Mesenchymal stem cell (in vitro differentiated cells and primary cell): ENCODE measurements around the gene TUBB4B.
A peak's percentile ranks its signal among the peaks of the same experiment; 100 is the strongest.

Experiments used
- DNase-seq: peaks from one replicate; pipeline ENCODE4 v3.0.0-alpha.2; 2013
- H2AFZ ChIP-seq: one replicate; pipeline ENCODE4 v1.6.1; 2013; ENCODE audit warnings: low read depth, mild to moderate bottlenecking, control low read depth, inconsistent platforms, low read length, moderate library complexity
- H2AK5ac ChIP-seq: 2 replicates; pipeline ENCODE4 v1.6.1; 2013; ENCODE audit warnings: low read length, moderate library complexity, mild to moderate bottlenecking, inconsistent platforms; ENCODE audit not compliant: severe bottlenecking
- H2BK120ac ChIP-seq: one replicate; pipeline ENCODE4 v1.6.1; 2013; ENCODE audit warnings: low read depth, mild to moderate bottlenecking, inconsistent platforms, low read length, moderate library complexity
- H2BK12ac ChIP-seq, 2 experiments: one replicate each; pipeline ENCODE4 v1.6.1; 2013; ENCODE audit warnings: inconsistent platforms in 2 of 2, low read length in 2 of 2, mild to moderate bottlenecking in 2 of 2, moderate library complexity in 2 of 2, control low read depth in 1 of 2
- H2BK15ac ChIP-seq: one replicate; pipeline ENCODE4 v1.6.1; 2013; ENCODE audit warnings: mild to moderate bottlenecking, low read depth, inconsistent platforms; ENCODE audit not compliant: poor library complexity, severe bottlenecking
- H2BK5ac ChIP-seq: 2 replicates; pipeline ENCODE4 v1.6.1; 2013; ENCODE audit warnings: low read depth, mild to moderate bottlenecking, low read length, control low read depth, inconsistent platforms; ENCODE audit not compliant: poor library complexity, severe bottlenecking
- H3K14ac ChIP-seq, 2 experiments: one replicate each; pipeline ENCODE4 v1.6.1; 2013; ENCODE audit warnings: inconsistent platforms in 2 of 2, low read length in 2 of 2, control low read depth in 1 of 2, mild to moderate bottlenecking in 1 of 2, moderate library complexity in 1 of 2
- H3K18ac ChIP-seq, 2 experiments: one replicate each; pipeline ENCODE4 v1.6.1; 2013; ENCODE audit warnings: inconsistent platforms in 2 of 2, low read length in 2 of 2, control low read depth in 1 of 2, low read depth in 1 of 2, mild to moderate bottlenecking in 1 of 2
- H3K23ac ChIP-seq, 2 experiments: one replicate each; pipeline ENCODE4 v1.6.1; 2013; ENCODE audit warnings: inconsistent platforms in 2 of 2, low read length in 2 of 2, mild to moderate bottlenecking in 2 of 2, moderate library complexity in 2 of 2, control low read depth in 1 of 2
- H3K27ac ChIP-seq: 2 replicates; pipeline ENCODE4 v1.5.1; 2013; ENCODE audit warnings: mild to moderate bottlenecking, moderate library complexity, low read length, control low read depth, inconsistent platforms; ENCODE audit not compliant: poor library complexity, severe bottlenecking
- H3K27me3 ChIP-seq, 2 experiments: 2 replicates each; pipeline versions ENCODE4 v1.6.1 to v1.7.0; 2013; ENCODE audit warnings: low read length in 2 of 2, mild to moderate bottlenecking in 2 of 2, moderate library complexity in 2 of 2, control low read depth in 1 of 2, inconsistent platforms in 1 of 2; ENCODE audit not compliant: control insufficient read depth in 1 of 2, insufficient read depth in 1 of 2
- H3K36me3 ChIP-seq, 2 experiments: 2 replicates each; pipeline versions ENCODE4 v1.6.1 to v1.7.0; 2013; ENCODE audit warnings: low read length in 2 of 2, control low read depth in 1 of 2, inconsistent platforms in 1 of 2, low read depth in 1 of 2, mild to moderate bottlenecking in 1 of 2; ENCODE audit not compliant: insufficient read depth in 2 of 2, control insufficient read depth in 1 of 2
- H3K4ac ChIP-seq, 2 experiments: one replicate each; pipeline ENCODE4 v1.6.1; 2013; ENCODE audit warnings: inconsistent platforms in 2 of 2, low read length in 2 of 2, mild to moderate bottlenecking in 2 of 2, moderate library complexity in 2 of 2, control low read depth in 1 of 2, low read depth in 1 of 2
- H3K4me1 ChIP-seq: 2 replicates; pipeline ENCODE4 v1.6.1; 2013; ENCODE audit warnings: low read depth, low read length, control low read depth; ENCODE audit not compliant: control insufficient read depth, insufficient read depth
- H3K4me2 ChIP-seq: 2 replicates; pipeline ENCODE4 v1.6.1; 2013; ENCODE audit warnings: low read length, mild to moderate bottlenecking, inconsistent platforms; ENCODE audit not compliant: poor library complexity, severe bottlenecking
- H3K4me3 ChIP-seq, 2 experiments: 2 replicates each; pipeline versions ENCODE4 v1.5.1 to v1.7.0; 2013; ENCODE audit warnings: low read length in 2 of 2, mild to moderate bottlenecking in 2 of 2, control low read depth in 1 of 2, low read depth in 1 of 2; ENCODE audit not compliant: insufficient read depth in 1 of 2
- H3K79me1 ChIP-seq: replicated peaks from 2 replicates; pipeline ENCODE4 v1.6.1; 2013; ENCODE audit warnings: mild to moderate bottlenecking, control low read depth, low read length, inconsistent platforms; ENCODE audit not compliant: poor library complexity, severe bottlenecking
- H3K9ac ChIP-seq: 2 replicates; pipeline ENCODE4 v1.7.0; 2013; ENCODE audit warnings: mild to moderate bottlenecking, low read length, moderate library complexity
- H3K9me3 ChIP-seq: 2 replicates; pipeline ENCODE4 v1.7.0; 2013; ENCODE audit warnings: mild to moderate bottlenecking, low read length; ENCODE audit not compliant: control insufficient read depth
- H4K8ac ChIP-seq: one replicate; pipeline ENCODE4 v1.6.1; 2013; ENCODE audit warnings: inconsistent platforms, mild to moderate bottlenecking, low read length, moderate library complexity
- H4K91ac ChIP-seq: one replicate; pipeline ENCODE4 v1.6.1; 2013; ENCODE audit warnings: mild to moderate bottlenecking, low read length, inconsistent platforms
- WGBS: methylation state at CpG from one replicate; pipeline ENCODE4 v1.1.7; 2013; ENCODE audit warnings: mixed read lengths; 5-methylcytosine and 5-hydroxymethylcytosine counted together

Gene TUBB4B

DNA sequence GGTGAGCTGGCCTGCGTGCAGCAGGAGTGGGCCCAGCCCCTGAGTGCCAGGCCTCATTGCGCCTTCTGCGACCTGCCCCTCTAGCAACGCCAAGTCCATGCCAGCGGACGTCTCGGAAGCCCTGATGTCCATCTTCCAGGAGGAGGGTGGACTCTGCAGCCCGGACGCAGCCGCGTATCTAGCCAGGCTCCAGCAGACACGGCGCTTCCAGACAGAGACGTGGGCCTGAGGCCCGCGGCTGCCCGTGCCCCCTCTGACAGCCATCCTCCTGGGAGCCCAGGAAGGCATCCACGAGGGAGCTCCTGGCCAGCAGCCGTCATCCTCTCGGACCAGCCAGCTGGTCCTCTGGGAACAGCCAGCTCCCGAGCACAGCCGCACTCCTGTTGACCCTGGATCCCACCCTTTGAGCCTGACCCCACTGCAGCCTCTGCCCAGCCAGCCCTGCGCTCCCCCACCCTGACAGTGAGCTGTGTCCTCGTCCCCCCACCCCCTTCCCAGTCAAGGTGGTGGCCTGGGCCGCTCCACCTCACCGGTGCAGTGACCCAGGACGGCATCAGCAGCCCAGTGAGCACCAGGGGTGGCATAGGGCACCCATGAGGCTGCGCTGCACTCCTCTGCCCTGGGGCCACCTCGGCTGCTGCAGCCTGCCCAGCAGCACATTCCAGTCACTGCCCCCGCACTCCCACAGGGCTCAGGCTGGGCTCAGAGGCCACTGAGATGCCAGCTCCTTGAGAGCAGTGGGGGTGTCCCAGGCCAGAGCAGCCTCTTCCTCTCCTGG is 24.7 kb upstream of the TUBB4B start:
- Histone ChIP-seq H3K4me3 (no peak overlapping the region), H3K4me1 (peaks cover 45% of the 10 kb centered on the region), H2BK5ac (no peak overlapping the region), H2AFZ (no peak overlapping the region), H4K91ac (no peak overlapping the region), H3K9ac (no peak overlapping the region), H3K4ac (no peak overlapping the region), H3K4me2 (no peak overlapping the region), H3K36me3 (peaks cover 5 to 62% of the 10 kb centered on the region in 2 experiments), H2BK15ac (no peak overlapping the region), H3K27me3 (no peaks in the 10 kb centered on the region), H2BK12ac (no peak overlapping the region), H4K8ac (no peak overlapping the region), H3K23ac (no peak overlapping the region), H3K18ac (no peak overlapping the region), H3K27ac (no peak overlapping the region), H2AK5ac (no peak overlapping the region), H3K79me1 (peaks cover 3% of the 10 kb centered on the region), H2BK120ac (no peak overlapping the region), H3K14ac (no peak overlapping the region), H3K9me3 (no peaks in the 10 kb centered on the region)
- no peak for DNase-seq
- WGBS = 98% methylated on average over 30 of the region's 30 CpGs

GRCh38 chr9:137217276-137218211 is 23.5 kb upstream of the TUBB4B start:
- Histone ChIP-seq H3K4ac (peak overlapping the region; percentile 32 to 42), H2AFZ (no peak overlapping the region), H3K79me1 (peaks cover 3% of the 10 kb centered on the region), H3K9me3 (no peaks in the 10 kb centered on the region), H3K23ac (peak overlapping the region in 1 of 2 experiments; percentile 23), H4K8ac (peak overlapping the region; percentile 52), H3K27me3 (no peaks in the 10 kb centered on the region), H3K14ac (peak overlapping the region in 1 of 2 experiments; percentile 35), H2BK120ac (no peak overlapping the region), H3K4me3 (peak overlapping the region in 1 of 2 experiments; percentile 69), H3K36me3 (peaks cover 5 to 50% of the 10 kb centered on the region in 2 experiments), H2BK5ac (no peak overlapping the region), H2BK12ac (peak overlapping the region in 1 of 2 experiments; percentile 73), H3K9ac (peak overlapping the region; percentile 60), H3K27ac (no peak overlapping the region), H2BK15ac (peak overlapping the region; percentile 97), H3K4me1 (peaks cover 53% of the 10 kb centered on the region), H3K4me2 (no peak overlapping the region), H4K91ac (peak overlapping the region; percentile 64), H2AK5ac (no peak overlapping the region), H3K18ac (peak overlapping the region; percentile 34 to 61)
- DNase-seq = peak; percentile 63
- 43% methylated on average over 36 of the region's 36 CpGs for WGBS

DNA sequence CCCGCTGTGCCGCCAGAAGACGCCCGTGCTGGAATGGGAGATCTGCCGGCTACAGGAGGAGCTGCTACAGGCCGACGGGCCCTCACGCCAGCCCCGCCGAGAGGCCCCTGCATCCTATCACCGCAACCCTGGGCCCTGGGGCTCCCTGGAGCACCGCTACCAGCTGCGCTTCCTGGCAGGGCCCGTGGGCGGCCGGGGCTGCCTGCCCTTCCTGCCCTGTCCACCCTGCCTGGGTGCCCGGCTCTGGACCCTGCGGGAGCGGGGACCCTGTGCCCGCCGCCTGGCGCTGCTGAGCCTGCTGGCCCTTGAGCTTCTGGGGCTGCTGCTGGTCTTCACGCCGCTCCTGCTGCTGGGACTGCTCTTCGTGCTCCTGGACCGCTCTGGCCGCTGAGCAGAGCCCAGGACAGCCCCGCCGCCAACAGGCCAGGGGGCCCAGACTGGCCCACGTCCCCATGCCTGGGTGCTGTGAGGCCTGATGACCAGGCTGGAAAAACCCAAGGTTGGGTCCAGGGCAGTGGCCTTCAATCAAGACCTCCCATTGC is 22.8 kb upstream of the TUBB4B start:
- no peak overlapping the region for H2BK5ac ChIP-seq
- peak overlapping the region in 1 of 2 experiments; percentile 40 for H3K23ac ChIP-seq
- peaks cover 5 to 43% of the 10 kb centered on the region in 2 experiments for H3K36me3 ChIP-seq
- peak overlapping the region in 1 of 2 experiments; percentile 73 for H2BK12ac ChIP-seq
- H3K18ac ChIP-seq = peak overlapping the region; percentile 14 to 19
- peaks cover 59% of the 10 kb centered on the region for H3K4me1 ChIP-seq
- H2BK15ac ChIP-seq = peak overlapping the region; percentile 97
- no peak overlapping the region for H3K4me2 ChIP-seq
- no peak overlapping the region for H2AK5ac ChIP-seq
- no peak overlapping the region for H2AFZ ChIP-seq
- WGBS = 97% methylated on average over 27 of the region's 30 CpGs
- no peaks in the 10 kb centered on the region for H3K27me3 ChIP-seq
- H3K14ac ChIP-seq = no peak overlapping the region
- H4K91ac ChIP-seq = peak overlapping the region; percentile 64
- peak overlapping the region; percentile 59 for H3K27ac ChIP-seq
- H3K4ac ChIP-seq = peak overlapping the region in 1 of 2 experiments; percentile 58
- no peaks in the 10 kb centered on the region for H3K9me3 ChIP-seq
- no peak overlapping the region for H2BK120ac ChIP-seq
- DNase-seq = no peak
- no peak overlapping the region for H3K9ac ChIP-seq
- no peaks in the 10 kb centered on the region for H3K79me1 ChIP-seq
- peak overlapping the region; percentile 5 to 69 for H3K4me3 ChIP-seq
- peak overlapping the region; percentile 59 for H4K8ac ChIP-seq
